ENCODE results near the gene RPLP2.

RPLP2 gene

DNA sequence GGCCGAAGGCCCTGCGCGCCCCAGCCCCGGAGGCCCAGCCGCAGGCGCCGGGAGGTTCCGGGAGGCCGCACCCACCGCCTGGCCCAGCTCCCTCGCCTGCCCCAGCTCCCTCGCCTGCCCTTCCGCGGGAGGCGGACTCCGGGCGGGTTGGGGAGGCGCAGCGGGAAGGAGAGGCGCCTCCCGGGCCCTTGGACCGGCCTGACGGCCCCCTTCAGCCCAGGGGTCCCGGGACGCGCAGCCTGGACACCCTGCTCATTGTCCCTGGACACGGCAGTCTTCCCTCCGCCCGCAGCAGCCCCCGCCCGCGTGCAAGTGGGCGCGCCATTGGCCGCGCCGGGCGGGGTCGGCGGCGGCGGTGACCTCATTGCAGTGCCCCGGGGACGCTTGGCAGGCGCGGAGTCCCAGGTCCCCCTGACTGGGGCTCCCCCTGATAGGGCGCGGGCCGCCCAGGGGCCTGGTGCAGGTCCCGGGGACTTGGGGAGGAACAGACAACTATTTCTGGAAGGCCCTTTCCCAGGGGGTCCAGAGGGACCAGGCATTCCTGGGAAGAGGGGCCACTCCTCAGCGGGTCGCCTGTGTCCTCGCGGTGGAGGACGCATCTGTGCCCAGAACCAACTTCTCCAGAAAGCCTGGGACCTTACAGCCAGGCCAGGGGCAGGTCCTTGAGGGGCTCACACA is 23.5 kb downstream of the RPLP2 start:
- peaks cover 66% of the 10 kb centered on the region for H3K27me3 ChIP-seq (ENCODE audit: control insufficient read depth, low read length)
- peak overlapping the region; percentile 46 for H3K4me2 ChIP-seq (ENCODE audit: low read length)
- no peaks in the 10 kb centered on the region for H3K9me2 ChIP-seq (replicated peaks; ENCODE audit: control insufficient read depth, low read length)
- H3F3A ChIP-seq (ENCODE audit: control insufficient read depth, insufficient read depth): no peaks in the 10 kb centered on the region; the same call in 1 of the 2 replicates
- H3K36me3 ChIP-seq (ENCODE audit: control insufficient read depth, low read length): peaks cover 7% of the 10 kb centered on the region
- H3K4me1 ChIP-seq (ENCODE audit: control insufficient read depth, low read length): peaks cover 40% of the 10 kb centered on the region
- no peak for TF ChIP-seq CTCF (IDR thresholded peaks at IDR 0.05; ENCODE audit: low read depth, low read length, poor library complexity, severe bottlenecking)
- H3K79me2 ChIP-seq (ENCODE audit: control insufficient read depth, low read length): no peaks in the 10 kb centered on the region
- peak overlapping the region; percentile 44 for H3K4me3 ChIP-seq (ENCODE audit: low read length)
- no peaks in the 10 kb centered on the region for H3K9me3 ChIP-seq (ENCODE audit: control insufficient read depth, insufficient read depth, low read length)
- H4K20me1 ChIP-seq (ENCODE audit: control insufficient read depth, insufficient read depth, low read depth, low read length): no peaks in the 10 kb centered on the region
- H3K27ac ChIP-seq (ENCODE audit: low read depth, low read length): no peak overlapping the region

DNA sequence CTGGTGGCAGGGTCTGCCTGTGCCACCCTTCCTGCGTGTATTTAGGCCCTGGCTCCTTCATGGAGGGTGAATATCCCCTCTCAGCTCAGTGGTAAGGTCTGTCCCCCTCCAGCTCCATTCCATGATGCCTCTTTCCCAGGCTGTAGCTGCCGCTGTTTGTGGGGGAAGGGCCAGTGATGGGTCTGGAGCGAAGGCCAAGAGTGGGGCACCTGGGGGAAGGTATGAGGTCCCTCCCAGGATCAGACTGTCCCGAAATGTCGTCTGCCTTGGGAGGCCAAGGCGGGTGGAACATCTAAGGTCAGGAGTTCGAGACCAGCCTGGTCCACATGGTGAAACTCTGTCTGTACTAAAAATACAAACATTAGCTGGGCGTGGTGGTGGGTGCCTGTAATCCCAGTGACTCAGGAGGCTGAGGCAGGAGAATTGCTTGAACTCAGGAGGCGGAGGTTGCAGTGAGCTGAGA is 24.1 kb downstream of the RPLP2 start:
- no peak for TF ChIP-seq CTCF (IDR thresholded peaks at IDR 0.05; ENCODE audit: low read depth, low read length, poor library complexity, severe bottlenecking)
- Histone ChIP-seq H3K36me3 (ENCODE audit: control insufficient read depth, low read length) (peaks cover 13% of the 10 kb centered on the region), H3K4me1 (ENCODE audit: control insufficient read depth, low read length) (peaks cover 34% of the 10 kb centered on the region)

DNA sequence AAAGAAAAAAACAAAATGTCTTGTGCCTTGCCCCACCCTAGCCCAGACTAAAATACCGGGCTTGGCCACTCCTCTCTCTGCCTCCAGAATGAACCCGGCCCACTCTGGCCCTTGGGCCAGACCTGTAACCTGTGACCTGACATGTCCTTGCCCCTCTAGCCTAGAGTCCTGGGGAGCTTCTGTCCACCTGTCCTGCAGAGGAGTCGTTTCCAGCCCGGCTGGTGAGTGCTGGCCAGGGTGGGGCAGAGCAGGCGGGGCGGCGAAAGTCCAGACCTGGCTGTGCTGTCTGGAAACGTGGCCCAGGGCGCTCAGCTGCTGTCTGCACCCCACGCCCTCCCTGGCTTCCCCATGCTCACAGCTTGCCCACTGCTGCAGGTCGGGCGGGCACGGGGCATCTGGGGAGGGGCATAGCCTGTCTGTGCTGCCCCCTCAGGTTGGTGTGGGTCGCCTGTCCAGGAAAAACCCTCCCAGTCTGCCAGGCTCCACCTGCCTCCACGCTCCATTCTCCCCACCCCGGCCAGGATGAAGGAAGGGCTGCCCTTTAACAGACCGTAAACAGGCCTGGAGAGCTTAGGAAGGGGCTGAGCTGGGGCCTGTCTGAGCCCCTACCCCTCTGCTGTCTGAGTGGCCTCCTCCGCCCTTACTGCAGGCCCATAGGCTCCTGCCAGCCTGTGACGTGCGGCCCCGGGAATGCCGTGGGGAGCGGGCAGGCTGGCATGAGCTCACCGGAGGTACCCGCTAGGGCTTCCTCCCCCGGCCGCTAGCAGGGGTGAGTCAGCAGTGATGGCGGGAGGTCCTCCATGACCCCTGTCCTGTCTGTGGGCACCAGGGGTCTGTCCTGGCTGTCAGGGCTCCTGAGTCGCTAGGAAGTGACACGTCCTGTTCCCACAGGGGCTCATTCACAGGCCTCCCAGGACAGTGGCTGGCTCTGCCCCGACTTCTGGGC is 24.9 kb downstream of the RPLP2 start:
- Histone ChIP-seq H3K36me3 (ENCODE audit: control insufficient read depth, low read length) (peaks cover 21% of the 10 kb centered on the region), H3K79me2 (ENCODE audit: control insufficient read depth, low read length) (no peaks in the 10 kb centered on the region), H4K20me1 (ENCODE audit: control insufficient read depth, insufficient read depth, low read depth, low read length) (no peaks in the 10 kb centered on the region), H3K4me1 (ENCODE audit: control insufficient read depth, low read length) (peaks cover 27% of the 10 kb centered on the region), H3K9me3 (ENCODE audit: control insufficient read depth, insufficient read depth, low read length) (no peaks in the 10 kb centered on the region), H3K27me3 (ENCODE audit: control insufficient read depth, low read length) (peaks cover 52% of the 10 kb centered on the region), H3K27ac (ENCODE audit: low read depth, low read length) (no peak overlapping the region), H3K9me2 (replicated peaks; ENCODE audit: control insufficient read depth, low read length) (no peaks in the 10 kb centered on the region), H3K4me2 (ENCODE audit: low read length) (no peak overlapping the region), H3F3A (ENCODE audit: control insufficient read depth, insufficient read depth) (no peaks in the 10 kb centered on the region; the same call in 1 of the 2 replicates), H3K4me3 (ENCODE audit: low read length) (no peak overlapping the region)
- TF ChIP-seq EZH2phosphoT487 (IDR thresholded peaks at IDR 0.05; ENCODE audit: borderline replicate concordance, low read length): no peak
- TF ChIP-seq CTCF (IDR thresholded peaks at IDR 0.05; ENCODE audit: low read depth, low read length, poor library complexity, severe bottlenecking): no peak

More for the DNA sequence above, 24.1 kb downstream of the RPLP2 start:
- Histone ChIP-seq H3F3A (ENCODE audit: control insufficient read depth, insufficient read depth) (no peaks in the 10 kb centered on the region; the same call in 1 of the 2 replicates), H3K9me3 (ENCODE audit: control insufficient read depth, insufficient read depth, low read length) (no peaks in the 10 kb centered on the region), H3K27ac (ENCODE audit: low read depth, low read length) (no peak overlapping the region), H3K4me2 (ENCODE audit: low read length) (no peak overlapping the region), H3K27me3 (ENCODE audit: control insufficient read depth, low read length) (peaks cover 59% of the 10 kb centered on the region), H4K20me1 (ENCODE audit: control insufficient read depth, insufficient read depth, low read depth, low read length) (no peaks in the 10 kb centered on the region), H3K79me2 (ENCODE audit: control insufficient read depth, low read length) (no peaks in the 10 kb centered on the region), H3K9me2 (replicated peaks; ENCODE audit: control insufficient read depth, low read length) (no peaks in the 10 kb centered on the region), H3K4me3 (ENCODE audit: low read length) (no peak overlapping the region)

All from DOHH2 (cell line).